T1000 (cell line): ENCODE results near the gene PTCD3.

ENCODE experiments used
- DNase-seq: peaks from one replicate; lab custom pipeline; 2025; ENCODE audit warnings: mixed read lengths; lab: John Stamatoyannopoulos, UW

Gene PTCD3

GRCh38 chr2:86143926-86144685 lies 38.1 kb downstream of the PTCD3 start:
- no peak for DNase-seq

- no peak for DNase-seq
These were observed 41.8 kb downstream of the PTCD3 start for GRCh38 chr2:86147793-86148192.

GRCh38 chr2:86150502-86150901 lies 44.5 kb downstream of the PTCD3 start:
- no peak for DNase-seq

- DNase-seq: no peak
These were observed 51.0 kb downstream of the PTCD3 start for GRCh38 chr2:86157009-86157556.

GRCh38 chr2:86158286-86158685 lies 52.3 kb downstream of the PTCD3 start:
- no peak for DNase-seq

- no peak for DNase-seq
These were observed 54.3 kb downstream of the PTCD3 start for GRCh38 chr2:86160156-86160952.

GRCh38 chr2:86170449-86170848 lies 64.4 kb downstream of the PTCD3 start:
- no peak for DNase-seq

GRCh38 chr2:86171295-86171694 lies 65.3 kb downstream of the PTCD3 start:
- DNase-seq: no peak

GRCh38 chr2:86172610-86173009 lies 66.6 kb downstream of the PTCD3 start:
- DNase-seq: no peak

- no peak for DNase-seq
These were observed 68.4 kb downstream of the PTCD3 start for GRCh38 chr2:86174445-86174844.

GRCh38 chr2:86175828-86176227 lies 69.8 kb downstream of the PTCD3 start:
- DNase-seq: no peak

- DNase-seq: no peak
These were observed 70.6 kb downstream of the PTCD3 start for GRCh38 chr2:86176597-86176996.

- DNase-seq: no peak
These were observed 79.6 kb downstream of the PTCD3 start for GRCh38 chr2:86185517-86186212.

GRCh38 chr2:86186431-86186830 lies 80.4 kb downstream of the PTCD3 start:
- no peak for DNase-seq

GRCh38 chr2:86189782-86190416 lies 83.9 kb downstream of the PTCD3 start:
- no peak for DNase-seq
